Measurements from ENCODE around the gene HPGD.

HPGD gene

DNA sequence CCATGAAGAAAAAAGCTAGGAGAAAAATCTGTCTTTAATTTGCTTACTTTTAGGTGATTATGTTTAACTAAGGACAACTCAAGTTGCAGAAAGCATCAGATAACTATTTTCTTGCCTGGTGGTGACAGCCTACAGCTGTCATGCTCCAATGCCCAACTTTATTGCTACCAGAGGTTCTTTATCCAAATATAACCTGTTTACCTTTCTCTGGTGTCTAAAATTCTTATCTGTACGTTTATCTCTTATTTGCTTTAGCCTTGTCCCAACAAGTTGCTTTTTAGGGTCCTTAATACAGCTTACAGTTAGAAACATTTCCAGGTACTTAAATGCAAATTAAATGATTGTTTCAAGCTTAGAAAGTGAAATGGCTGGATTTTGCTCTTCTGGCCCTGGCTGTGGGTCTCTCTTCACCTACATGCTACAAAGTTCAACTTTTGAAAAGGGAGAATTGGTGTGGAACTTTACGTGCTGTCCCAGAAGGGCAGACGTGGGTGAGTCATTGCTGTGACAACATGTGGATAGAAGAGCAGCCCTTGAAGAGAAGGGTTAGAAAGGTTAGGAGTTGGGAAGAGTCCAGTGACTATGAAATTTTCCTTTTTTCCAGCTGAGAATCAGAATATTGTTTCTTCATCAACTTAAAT, 60.7 kb downstream of the HPGD start:
- Mint-ChIP-seq H3K4me1 (no peaks in the 10 kb centered on the region), H3K36me3 (no peaks in the 10 kb centered on the region), H3K4me3 (no peak overlapping the region), H3K27ac (no peak overlapping the region), H3K27me3 (peaks cover 3% of the 10 kb centered on the region), H3K9me3 (peaks cover 10% of the 10 kb centered on the region)
- no peak for ATAC-seq

DNA sequence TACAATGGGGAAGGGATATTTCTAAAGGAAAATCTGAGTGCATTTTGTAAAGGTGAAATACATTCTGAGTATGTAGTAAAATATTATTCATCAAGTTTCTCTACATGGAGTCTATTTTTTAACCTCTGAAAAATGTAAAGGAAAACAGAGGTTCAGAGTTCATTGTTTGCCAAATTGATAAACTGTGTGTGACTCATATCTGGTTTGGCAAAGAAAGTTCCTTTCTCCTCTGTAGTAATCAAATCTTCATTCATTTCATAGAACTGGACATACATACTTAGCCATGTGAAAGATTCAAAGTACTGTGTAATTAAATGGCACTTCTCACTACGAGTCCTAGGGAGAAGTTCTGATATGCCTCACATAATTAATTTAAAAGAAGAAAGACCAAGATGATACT, 61.6 kb downstream of the HPGD start:
- Mint-ChIP-seq H3K36me3 (no peaks in the 10 kb centered on the region), H3K4me3 (no peak overlapping the region), H3K27me3 (peaks cover 8% of the 10 kb centered on the region), H3K27ac (no peak overlapping the region), H3K4me1 (no peaks in the 10 kb centered on the region), H3K9me3 (peaks cover 10% of the 10 kb centered on the region)
- no peak for ATAC-seq

DNA sequence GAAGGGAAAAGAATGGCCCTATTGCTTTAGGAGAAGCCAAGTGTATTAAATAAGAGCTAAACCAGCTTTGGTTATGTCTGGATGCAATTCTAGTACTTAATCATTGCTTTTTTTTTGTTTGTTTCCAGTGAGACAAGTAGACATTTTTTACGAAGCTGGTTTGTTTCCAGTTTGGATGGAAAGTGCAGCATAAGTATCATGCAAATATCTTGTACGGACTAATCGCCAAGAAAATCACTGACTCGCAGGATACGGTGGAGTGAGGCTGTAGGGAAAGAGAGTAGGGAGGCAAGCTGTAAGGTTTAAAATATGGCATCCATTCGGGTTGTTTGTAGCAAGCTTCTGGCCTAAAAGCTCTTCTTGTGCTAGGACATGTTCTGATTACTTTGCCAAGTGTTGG, 64.8 kb downstream of the HPGD start:
- Mint-ChIP-seq H3K4me3 (no peak overlapping the region), H3K27me3 (peaks cover 8% of the 10 kb centered on the region), H3K36me3 (no peaks in the 10 kb centered on the region), H3K4me1 (no peaks in the 10 kb centered on the region), H3K9me3 (peaks cover 2% of the 10 kb centered on the region), H3K27ac (no peak overlapping the region)
- no peak for ATAC-seq

DNA sequence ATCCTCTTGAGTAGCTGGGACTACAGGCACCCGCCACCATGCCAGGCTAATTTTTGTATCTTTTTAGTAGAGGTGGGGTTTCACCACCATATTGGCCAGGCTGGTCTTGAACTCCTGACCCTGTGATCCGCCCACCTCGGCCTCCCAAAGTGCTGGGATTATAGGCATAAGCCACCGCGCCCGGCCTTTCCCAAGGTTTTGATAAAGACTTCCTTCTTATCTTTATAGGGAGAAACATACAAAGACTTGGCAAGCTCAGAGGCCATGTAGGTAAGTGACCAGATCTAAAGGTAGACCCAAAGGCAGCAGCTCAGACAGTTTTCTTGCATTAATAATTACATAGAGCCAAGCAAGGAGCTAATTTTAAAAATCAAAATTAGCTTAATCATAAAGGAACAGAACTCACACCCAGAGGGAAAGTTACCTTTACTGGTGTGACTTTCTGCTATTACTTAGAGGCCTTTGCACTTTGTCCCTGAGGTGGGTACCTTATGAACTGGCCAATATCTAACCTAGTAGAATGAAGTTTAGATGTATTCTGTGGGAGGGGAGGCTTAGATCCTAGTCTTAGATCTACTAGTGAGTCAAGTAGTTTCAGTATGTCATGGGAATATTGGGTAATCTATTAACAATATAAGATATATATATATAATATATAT, 67.3 kb downstream of the HPGD start:
- H3K4me1 Mint-ChIP-seq: no peaks in the 10 kb centered on the region

DNA sequence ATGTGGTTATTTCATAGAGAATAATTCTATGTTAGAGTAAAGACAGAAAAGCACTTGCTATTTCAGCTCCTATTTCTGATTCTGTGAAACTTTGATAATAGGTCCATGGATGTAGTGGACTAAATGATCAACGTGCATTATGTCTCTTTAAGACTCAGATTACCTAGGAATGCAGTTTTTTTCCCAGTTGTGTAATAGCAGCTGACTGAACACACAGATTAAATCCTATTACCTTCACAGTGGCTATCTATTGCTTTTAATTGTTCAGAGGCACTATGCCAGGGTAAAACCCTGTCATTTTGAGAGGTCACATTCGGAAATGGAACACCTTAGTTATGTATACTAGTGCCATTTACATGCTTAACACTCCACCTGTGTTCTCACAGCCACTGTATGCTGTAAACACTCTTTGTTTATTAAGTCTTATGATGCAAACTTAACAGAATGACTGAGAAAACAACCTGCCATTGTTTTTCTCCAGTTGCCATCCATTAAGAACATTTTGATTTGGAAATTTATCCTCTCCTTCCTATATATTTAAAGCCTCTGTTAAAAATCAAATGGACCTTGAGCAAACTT, 70.5 kb downstream of the HPGD start:
- Mint-ChIP-seq H3K27ac (no peak overlapping the region), H3K9me3 (no peaks in the 10 kb centered on the region), H3K4me1 (no peaks in the 10 kb centered on the region), H3K27me3 (peaks cover 7% of the 10 kb centered on the region), H3K36me3 (no peaks in the 10 kb centered on the region), H3K4me3 (no peak overlapping the region)
- no peak for ATAC-seq

More for the DNA sequence above, 67.3 kb downstream of the HPGD start:
- no peak for ATAC-seq
- Mint-ChIP-seq H3K27me3 (peaks cover 8% of the 10 kb centered on the region), H3K27ac (no peak overlapping the region), H3K36me3 (no peaks in the 10 kb centered on the region), H3K4me3 (no peak overlapping the region), H3K9me3 (no peaks in the 10 kb centered on the region)

DNA sequence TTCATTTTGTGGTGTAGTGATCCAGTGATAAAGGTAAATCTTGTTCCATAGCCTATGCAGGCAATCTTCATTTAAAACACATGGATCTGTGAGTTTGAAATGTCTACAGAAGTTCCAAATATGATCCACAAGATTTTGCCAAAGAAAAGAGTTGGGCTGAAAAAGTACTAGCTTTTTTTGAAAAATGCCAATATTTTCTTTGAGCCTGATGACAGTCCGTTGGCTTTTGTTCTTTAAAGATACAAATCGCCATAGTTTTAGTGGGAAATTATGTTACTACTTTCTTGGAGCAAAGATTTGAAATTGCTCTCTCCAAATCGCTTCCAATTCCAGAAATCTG, 71.5 kb downstream of the HPGD start:
- Mint-ChIP-seq H3K27ac (no peak overlapping the region), H3K4me3 (no peak overlapping the region), H3K9me3 (no peaks in the 10 kb centered on the region), H3K36me3 (no peaks in the 10 kb centered on the region), H3K27me3 (no peaks in the 10 kb centered on the region), H3K4me1 (no peaks in the 10 kb centered on the region)
- no peak for ATAC-seq

DNA sequence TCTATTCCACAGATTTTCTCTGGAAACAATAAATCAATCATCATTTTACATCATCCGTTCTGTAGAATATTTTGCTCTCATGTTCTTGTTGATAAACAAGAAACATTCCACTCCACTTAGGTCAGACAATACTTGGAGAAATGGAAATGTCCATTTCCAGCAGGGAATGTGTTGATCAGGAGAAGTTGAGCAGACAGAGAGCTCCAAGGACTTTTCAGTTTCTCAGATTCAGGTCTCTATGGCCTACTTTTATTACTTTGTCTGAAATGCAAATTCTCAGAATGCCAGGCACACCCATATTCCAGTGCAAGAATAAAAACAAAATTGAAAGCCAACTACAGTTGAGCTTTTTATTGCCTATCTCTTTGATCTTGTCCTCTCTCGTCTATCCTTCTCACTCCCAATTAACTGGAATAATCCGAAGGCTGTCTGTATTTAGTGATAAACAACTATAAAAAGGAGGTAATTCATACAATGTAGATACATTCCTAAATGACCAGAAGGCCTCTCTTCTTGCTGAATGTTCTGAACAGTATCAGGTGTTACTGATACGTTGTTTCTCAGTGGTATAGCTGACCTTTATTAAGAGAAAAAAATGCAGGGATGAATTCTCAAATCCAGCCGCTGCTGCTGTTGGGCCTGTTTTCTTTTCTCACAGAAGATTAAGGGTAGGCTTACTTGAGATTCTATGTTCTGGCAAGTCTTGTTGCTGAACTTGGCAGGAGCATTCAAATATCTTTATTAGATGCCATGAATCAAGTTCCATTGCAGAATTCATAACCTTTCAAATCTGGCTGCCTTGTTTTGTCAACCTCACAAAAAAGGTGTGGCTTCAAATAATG, 72.1 kb downstream of the HPGD start:
- no peaks in the 10 kb centered on the region for H3K36me3 Mint-ChIP-seq

DNA sequence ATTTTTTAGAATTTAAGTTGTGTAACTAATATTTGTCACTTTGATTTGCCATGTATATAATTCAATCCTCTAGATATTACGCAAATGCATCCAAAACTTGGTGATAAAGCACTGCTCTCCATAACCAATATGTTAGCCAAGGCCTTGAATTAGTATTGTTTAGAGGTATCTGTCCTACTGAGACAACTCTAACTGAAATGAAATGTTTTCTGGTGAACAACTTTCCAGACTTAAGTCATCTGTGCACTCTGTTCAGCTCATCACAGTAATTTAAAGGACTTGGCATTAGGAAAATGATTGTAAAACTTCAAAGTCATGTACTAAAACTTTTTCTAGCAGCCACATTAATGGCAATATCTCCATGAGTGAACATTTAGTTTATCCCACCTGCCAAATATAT, 73.1 kb downstream of the HPGD start:
- Mint-ChIP-seq H3K4me3 (no peak overlapping the region), H3K9me3 (no peaks in the 10 kb centered on the region), H3K27ac (no peak overlapping the region), H3K36me3 (no peaks in the 10 kb centered on the region), H3K4me1 (no peaks in the 10 kb centered on the region), H3K27me3 (no peaks in the 10 kb centered on the region)
- ATAC-seq: no peak

More for the DNA sequence above, 72.1 kb downstream of the HPGD start:
- Mint-ChIP-seq H3K27ac (no peak overlapping the region), H3K9me3 (no peaks in the 10 kb centered on the region), H3K4me3 (no peak overlapping the region), H3K27me3 (no peaks in the 10 kb centered on the region), H3K4me1 (no peaks in the 10 kb centered on the region)
- no peak for ATAC-seq

DNA sequence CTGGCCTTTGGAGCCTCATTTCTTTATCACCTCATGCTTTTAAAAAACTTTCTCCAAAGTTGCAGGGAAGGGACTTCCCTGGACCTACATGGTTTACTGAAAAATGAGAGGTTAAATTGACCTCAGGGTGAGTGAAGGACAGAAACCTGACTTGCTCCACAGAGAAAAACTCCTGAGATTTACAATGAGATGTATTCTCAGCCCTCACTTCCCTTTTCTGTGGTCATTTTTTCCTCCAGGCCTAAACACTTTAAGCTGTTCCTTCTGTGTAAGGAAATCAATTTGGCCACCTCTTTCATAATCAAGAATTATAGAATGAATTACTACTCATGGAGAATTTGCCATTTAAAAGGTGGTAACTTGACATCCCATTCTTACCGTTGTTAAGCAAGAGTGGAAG, 77.9 kb downstream of the HPGD start:
- Mint-ChIP-seq H3K4me1 (no peaks in the 10 kb centered on the region), H3K27me3 (no peaks in the 10 kb centered on the region), H3K36me3 (no peaks in the 10 kb centered on the region), H3K9me3 (no peaks in the 10 kb centered on the region), H3K27ac (no peak overlapping the region), H3K4me3 (no peak overlapping the region)
- no peak for ATAC-seq

All from stimulated activated memory B cell treated with anti-CD40 and anti-IgM and Interleukin-4, amounts not matched to agents 10 μg/mL and 1 μg/mL and 100 μg/mL, for 72 hours (primary cell).